HG02852 (cell line): ENCODE results near the gene ZMAT3.
"Not testable (repeated sequence)": the region's sequence is repeated elsewhere in the genome, so short reads cannot be mapped to it uniquely, and the experiment has no call there.

Experiments
- ATAC-seq: cut with Tn5 transposase; IDR thresholded peaks from one replicate; pipeline ENCODE4 v1.9.1; 2021; ENCODE audit warnings: mild to moderate bottlenecking, moderate library complexity; ENCODE audit not compliant: unreplicated experiment

ZMAT3 gene

GRCh38 chr3:179069762-179070390, 1.7 kb downstream of the ZMAT3 start:
- ATAC-seq, result no peak

GRCh38 chr3:179068779-179069530, 2.7 kb downstream of the ZMAT3 start:
- ATAC-seq, result no peak

GRCh38 chr3:179067839-179068238, 3.8 kb downstream of the ZMAT3 start:
- ATAC-seq, result no peak

GRCh38 chr3:179067291-179067690, 4.3 kb downstream of the ZMAT3 start:
- ATAC-seq, result no peak

GRCh38 chr3:179063945-179064560, 7.6 kb downstream of the ZMAT3 start:
- ATAC-seq, result no peak

- ATAC-seq, result no peak
These were observed 15.3 kb downstream of the ZMAT3 start for GRCh38 chr3:179056326-179056725.

GRCh38 chr3:179054565-179054964, 17.0 kb downstream of the ZMAT3 start:
- ATAC-seq, result not testable (repeated sequence)

GRCh38 chr3:179046497-179047353, 24.9 kb downstream of the ZMAT3 start:
- ATAC-seq, result peak; percentile 82

GRCh38 chr3:179045719-179046402, 25.7 kb downstream of the ZMAT3 start:
- peak; percentile 68 for ATAC-seq

GRCh38 chr3:179038899-179039251, 32.7 kb downstream of the ZMAT3 start:
- not testable (repeated sequence) for ATAC-seq

GRCh38 chr3:179038216-179038898, 33.3 kb downstream of the ZMAT3 start:
- no peak for ATAC-seq

GRCh38 chr3:179037351-179037750, 34.3 kb downstream of the ZMAT3 start:
- ATAC-seq, result no peak

GRCh38 chr3:179036626-179037300, 34.8 kb downstream of the ZMAT3 start:
- ATAC-seq, result no peak

GRCh38 chr3:179036226-179036625, 35.4 kb downstream of the ZMAT3 start:
- no peak for ATAC-seq

GRCh38 chr3:179035232-179035631, 36.4 kb downstream of the ZMAT3 start:
- ATAC-seq, result no peak

- not testable (repeated sequence) for ATAC-seq
These were observed 38.3 kb downstream of the ZMAT3 start for GRCh38 chr3:179033304-179033657.

- ATAC-seq, result not testable (repeated sequence)
These were observed 38.9 kb downstream of the ZMAT3 start for GRCh38 chr3:179032454-179033303.

- no peak for ATAC-seq
These were observed 42.5 kb downstream of the ZMAT3 start for GRCh38 chr3:179029096-179029495.

GRCh38 chr3:179028408-179028807, 43.2 kb downstream of the ZMAT3 start:
- ATAC-seq, result no peak
